ENCODE measurements around the gene KLHL30. TPM values are rescaled to one million over a fixed set of nuclear protein-coding genes. Genes with fewer than 3 reads are reported as not detected.

KLHL30 gene
- total RNA-seq, 2 donors from 2014 or later = not detected

DNA sequence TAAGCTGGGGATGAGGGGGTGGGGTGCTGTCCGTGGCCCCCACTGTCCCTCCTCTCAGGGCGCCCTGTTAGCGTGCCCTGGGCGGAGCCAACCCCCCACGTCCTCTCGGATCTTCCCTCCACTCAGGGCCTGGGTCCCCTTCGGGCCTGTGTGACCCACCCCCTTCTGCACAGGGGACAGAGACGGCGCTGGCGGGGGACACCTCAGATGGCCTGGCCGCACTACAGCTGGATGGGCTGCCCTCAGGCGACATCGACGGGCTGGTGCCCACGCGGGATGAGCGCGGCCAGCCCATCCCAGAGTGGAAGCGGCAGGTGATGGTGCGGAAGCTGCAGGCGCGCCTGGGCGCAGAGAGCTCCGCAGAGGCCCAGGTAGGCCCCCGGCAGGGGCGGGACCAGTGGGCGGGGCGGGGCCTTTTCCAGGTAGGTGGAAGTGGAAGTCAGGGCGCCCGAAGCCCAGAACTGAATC lies 9.9 kb upstream of the KLHL30 start:
- H3K4me3 Mint-ChIP-seq = no peak overlapping the region
- no peak overlapping the region for H3K27ac Mint-ChIP-seq
- ATAC-seq = no peak
- peak; percentile 54 for DNase-seq (ENCODE audit: low spot score)
- no peaks in the 10 kb centered on the region for H3K9me3 Mint-ChIP-seq
- no peaks in the 10 kb centered on the region for H3K27me3 Mint-ChIP-seq
- no peaks in the 10 kb centered on the region for H3K36me3 Mint-ChIP-seq
- no peaks in the 10 kb centered on the region for H3K4me1 Mint-ChIP-seq (ENCODE audit: low read depth in 2 of 2)

DNA sequence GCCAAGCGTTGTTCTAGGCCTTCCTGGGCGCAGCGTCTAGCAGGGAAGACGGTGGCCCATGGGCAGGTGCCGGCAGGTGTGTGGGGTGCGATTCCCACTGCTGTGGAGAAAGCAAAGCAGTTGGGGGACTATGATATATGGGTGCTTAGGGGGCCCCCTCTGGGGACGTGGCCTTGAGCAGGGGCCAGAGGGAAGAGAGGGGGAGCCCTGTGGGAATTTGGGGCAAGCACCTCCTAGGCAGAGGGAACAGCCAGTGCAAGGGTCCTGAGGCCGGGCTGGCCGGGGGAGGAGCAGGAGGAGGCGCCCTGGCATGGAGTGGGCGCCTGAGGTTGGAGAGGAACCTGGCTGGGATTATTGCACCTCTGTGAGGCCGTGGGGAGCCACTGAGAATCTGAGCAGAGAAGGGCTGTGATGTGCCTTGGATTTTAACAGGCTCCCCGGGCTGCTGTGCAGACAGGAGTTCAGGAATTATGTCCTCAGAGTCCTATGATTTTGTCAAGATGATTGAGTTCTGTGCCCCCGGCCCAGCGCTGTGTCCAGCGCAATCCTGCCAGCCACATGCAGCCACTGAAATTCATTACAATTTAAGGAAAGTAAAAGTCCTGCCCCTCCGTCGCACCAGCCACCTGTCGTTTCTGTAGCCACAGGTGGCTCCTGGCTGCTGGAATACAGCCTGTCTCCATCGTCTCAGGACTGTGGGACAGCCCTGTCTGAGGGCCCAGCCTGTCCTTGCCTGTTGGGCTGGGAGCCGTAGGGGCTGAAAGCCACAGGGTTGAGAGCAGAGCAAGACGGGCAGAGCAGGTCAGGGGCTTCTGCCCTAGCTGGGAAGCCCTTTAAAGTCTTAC lies 9.1 kb upstream of the KLHL30 start:
- no peak for ATAC-seq

DNA sequence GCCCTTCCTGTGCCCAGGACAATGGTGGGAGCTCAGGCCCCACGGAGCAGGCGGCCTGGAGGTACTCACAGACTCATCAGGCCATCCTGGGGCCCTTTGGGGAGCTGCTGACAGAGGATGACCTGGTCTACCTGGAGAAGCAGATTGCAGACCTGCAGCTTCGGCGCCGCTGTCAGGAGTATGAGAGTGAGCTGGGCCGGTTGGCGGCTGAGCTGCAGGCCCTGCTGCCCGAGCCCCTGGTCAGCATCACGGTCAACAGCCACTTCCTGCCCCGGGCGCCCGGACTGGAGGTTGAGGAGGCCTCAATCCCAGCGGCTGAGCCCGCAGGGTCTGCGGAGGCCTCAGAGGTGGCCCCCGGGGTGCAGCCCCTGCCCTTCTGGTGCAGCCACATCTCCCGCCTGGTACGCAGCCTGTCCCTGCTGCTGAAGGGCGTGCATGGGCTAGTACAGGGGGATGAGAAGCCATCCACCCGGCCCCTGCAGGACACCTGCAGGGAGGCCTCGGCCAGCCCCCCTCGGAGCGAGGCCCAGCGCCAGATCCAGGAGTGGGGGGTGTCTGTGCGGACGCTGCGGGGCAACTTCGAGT lies 8.3 kb upstream of the KLHL30 start:
- ATAC-seq (peak in 1 of 2 donors; percentile 20), DNase-seq (ENCODE audit: low spot score) (peak; percentile 56)
- H3K27ac Mint-ChIP-seq = no peak overlapping the region
- H3K4me1 Mint-ChIP-seq (ENCODE audit: low read depth in 2 of 2) = no peaks in the 10 kb centered on the region
- H3K4me3 Mint-ChIP-seq = no peak overlapping the region
- no peaks in the 10 kb centered on the region for H3K9me3 Mint-ChIP-seq
- H3K27me3 Mint-ChIP-seq = no peaks in the 10 kb centered on the region
- H3K36me3 Mint-ChIP-seq = no peaks in the 10 kb centered on the region

More for the DNA sequence above, 9.1 kb upstream of the KLHL30 start:
- Mint-ChIP-seq H3K4me1 (ENCODE audit: low read depth in 2 of 2) (no peaks in the 10 kb centered on the region), H3K9me3 (no peaks in the 10 kb centered on the region), H3K27ac (no peak overlapping the region), H3K27me3 (no peaks in the 10 kb centered on the region), H3K4me3 (no peak overlapping the region), H3K36me3 (no peaks in the 10 kb centered on the region)
- peak; percentile 56 for DNase-seq (ENCODE audit: low spot score)

DNA sequence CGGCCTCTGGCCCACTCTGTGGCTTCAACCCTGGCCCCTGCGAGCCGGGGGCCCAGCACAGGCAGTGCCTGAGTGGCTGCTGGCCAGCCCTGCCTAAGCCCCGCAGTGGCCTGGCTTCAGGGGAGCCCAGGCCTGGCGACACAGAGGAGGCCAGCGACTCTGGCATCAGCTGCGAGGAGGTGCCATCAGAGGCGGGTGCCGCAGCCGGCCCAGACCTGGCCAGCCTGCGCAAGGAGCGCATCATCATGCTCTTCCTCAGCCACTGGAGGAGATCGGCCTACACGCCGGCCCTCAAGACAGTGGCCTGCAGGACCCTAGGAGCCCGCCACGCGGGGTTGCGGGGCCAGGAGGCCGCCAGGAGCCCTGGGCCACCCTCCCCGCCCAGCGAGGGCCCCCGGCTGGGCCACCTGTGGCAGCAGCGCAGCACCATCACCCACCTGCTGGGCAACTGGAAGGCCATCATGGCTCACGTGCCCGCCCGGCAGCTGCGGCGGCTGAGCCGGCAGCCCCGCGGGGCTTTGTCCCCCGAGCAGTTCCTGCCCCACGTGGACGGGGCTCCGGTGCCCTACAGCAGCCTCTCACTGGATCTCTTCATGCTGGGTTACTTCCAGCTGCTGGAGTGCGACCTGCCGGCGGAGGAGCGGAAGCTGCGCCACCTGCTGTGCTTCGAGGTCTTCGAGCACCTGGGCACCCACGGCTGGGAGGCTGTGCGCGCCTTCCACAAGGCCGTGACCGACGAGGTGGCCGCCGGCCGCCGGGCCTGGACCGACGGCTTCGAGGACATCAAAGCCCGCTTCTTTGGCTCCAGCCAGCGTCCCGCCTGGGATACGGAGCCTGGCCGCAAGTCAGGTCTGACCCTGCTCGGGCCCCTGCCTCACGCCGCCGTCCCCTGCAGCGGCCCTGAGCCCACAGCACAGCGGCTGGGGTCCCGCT lies 7.5 kb upstream of the KLHL30 start:
- H3K9me3 Mint-ChIP-seq = no peaks in the 10 kb centered on the region
- ATAC-seq (no peak), DNase-seq (ENCODE audit: low spot score) (peak; percentile 59)
- H3K4me1 Mint-ChIP-seq (ENCODE audit: low read depth in 2 of 2) = no peaks in the 10 kb centered on the region
- H3K27ac Mint-ChIP-seq = no peak overlapping the region
- H3K4me3 Mint-ChIP-seq = no peak overlapping the region
- no peaks in the 10 kb centered on the region for H3K27me3 Mint-ChIP-seq
- H3K36me3 Mint-ChIP-seq = no peaks in the 10 kb centered on the region

DNA sequence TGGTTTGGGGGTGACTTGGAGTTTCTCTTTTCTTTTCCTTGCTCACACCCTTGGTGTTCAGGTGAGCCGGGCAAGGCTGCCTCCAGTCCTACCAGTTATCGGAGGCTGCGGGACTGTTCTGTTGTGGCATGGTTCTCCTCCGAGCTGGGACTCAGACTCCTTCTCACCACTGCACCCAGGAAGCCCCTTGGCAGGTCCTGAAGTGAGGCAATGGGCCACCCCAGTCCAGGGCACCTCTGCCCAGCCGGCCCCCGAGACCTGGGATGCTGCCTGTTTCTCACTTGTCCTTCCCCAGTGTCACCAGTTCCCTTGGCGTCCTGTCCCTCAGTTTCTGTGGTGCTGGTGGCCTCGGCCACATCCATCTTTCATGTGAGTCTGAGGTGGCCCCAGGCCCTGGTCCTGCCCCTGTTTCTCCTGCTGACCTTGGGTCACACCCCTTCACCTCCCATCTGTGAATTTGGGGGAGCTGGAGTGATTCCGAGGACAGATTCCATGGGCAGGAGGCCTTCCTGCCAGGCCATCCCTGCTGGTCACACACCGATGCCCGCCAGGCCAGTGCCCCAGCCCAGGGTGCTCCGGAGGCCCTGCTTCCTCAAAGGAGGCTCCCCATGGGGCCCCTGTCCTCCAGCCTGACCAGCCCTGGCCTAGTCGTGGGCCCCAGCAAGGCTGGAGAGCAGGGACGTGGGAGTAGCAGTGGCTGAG lies 6.6 kb upstream of the KLHL30 start:
- no peaks in the 10 kb centered on the region for H3K9me3 Mint-ChIP-seq
- no peaks in the 10 kb centered on the region for H3K36me3 Mint-ChIP-seq
- H3K27ac Mint-ChIP-seq = no peak overlapping the region
- no peaks in the 10 kb centered on the region for H3K27me3 Mint-ChIP-seq
- H3K4me1 Mint-ChIP-seq (ENCODE audit: low read depth in 2 of 2) = no peaks in the 10 kb centered on the region
- DNase-seq (ENCODE audit: low spot score) = peak; percentile 54
- ATAC-seq = no peak
- H3K4me3 Mint-ChIP-seq = no peak overlapping the region

DNA sequence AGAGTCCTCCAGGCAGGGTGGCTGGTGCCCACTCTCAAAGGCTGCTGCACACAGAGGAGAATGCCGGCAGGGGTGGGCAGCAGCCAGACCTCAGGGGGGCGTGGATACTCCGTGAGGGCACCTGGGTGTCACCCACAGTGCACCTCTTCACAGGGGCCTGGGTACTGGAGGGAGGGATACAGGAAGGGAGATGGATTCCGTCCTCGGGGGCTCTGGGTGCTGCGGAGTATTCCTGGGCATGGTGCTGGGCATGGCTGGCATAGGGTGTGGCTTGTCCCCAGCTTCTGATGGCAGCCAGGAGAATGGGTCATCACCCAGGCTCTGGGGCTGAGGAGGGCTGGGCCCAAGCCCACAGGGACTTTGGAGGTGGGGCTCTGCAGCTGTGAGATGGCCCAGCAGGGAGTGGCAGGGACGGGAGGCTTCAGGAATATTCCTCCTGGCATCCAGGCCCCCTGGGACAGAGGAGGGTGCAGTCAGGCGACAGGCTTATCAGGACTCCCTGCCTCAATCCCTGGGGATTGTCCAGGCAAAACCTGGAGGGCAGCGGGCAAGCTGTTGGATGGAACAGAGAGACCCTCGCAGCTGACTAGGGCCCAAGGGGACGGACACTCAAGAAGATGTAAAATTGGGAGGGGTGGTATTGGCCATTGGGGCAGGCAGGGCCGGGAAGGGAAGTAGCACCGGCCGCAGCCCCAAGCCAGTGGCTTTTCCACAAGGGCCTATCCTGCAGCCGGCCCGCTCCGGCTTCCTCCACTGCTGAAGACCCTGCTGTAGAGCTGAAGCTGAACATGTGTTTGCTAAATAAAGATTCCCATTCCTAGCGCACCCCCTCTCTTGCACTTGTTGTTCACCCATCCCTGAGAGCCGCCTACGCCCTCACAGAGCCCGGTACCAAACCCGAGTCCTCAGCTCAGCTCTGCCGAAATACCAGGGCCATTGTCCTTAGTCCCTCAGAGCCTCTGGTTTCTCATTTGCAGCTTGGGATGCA lies 5.7 kb upstream of the KLHL30 start:
- H3K36me3 Mint-ChIP-seq = no peaks in the 10 kb centered on the region
- H3K9me3 Mint-ChIP-seq = no peaks in the 10 kb centered on the region
- DNase-seq (ENCODE audit: low spot score) (peak; percentile 48), ATAC-seq (no peak)
- no peak overlapping the region for H3K27ac Mint-ChIP-seq
- H3K4me3 Mint-ChIP-seq = no peak overlapping the region
- H3K27me3 Mint-ChIP-seq = no peaks in the 10 kb centered on the region
- no peaks in the 10 kb centered on the region for H3K4me1 Mint-ChIP-seq (ENCODE audit: low read depth in 2 of 2)

DNA sequence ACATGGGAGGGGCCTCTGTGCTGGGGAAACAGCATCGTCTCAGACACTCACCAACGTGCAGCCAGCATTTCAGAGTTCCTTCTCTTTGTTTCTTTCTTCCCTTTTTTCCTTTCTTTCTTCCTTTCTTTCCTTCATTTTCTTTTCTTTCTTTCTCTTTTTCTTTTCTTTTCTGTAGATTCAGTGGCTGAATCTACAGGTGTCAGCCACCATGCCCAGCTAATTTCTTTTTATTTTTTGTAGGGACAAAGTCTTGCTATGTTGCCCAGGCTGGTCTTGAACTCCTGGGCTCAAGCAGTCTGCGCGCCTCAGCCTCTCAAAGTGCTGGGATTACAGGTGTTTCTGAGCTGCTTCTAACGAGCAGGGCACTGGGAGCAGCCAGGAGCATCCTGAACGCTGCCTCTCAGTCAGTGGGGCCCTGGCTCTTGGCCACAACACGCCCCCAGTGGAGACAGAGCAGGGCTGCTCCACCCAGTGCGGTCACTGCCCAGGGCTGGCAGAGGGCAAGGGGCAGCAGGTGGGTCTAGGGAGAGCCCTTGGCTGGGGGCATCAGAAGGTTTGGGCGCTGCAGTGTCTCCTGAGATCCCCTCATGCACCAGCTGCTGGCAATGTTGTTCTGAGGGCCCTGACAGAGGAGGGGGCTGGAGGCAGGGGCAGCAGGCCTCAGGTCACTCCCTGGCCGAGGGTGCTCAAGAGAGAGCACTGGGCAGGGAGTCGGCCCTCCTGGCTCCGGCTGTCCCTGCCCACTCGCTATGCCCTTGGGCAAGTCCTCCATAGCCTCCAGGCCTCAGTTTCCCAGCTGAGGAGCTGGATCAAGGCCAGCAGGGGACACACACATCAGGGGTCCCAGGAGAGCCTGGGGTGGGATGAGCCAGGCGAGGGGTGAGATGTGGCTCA lies 4.7 kb upstream of the KLHL30 start:
- ATAC-seq (no peak), DNase-seq (ENCODE audit: low spot score) (peak; percentile 52)
- Mint-ChIP-seq H3K4me1 (ENCODE audit: low read depth in 2 of 2) (no peaks in the 10 kb centered on the region), H3K9me3 (no peaks in the 10 kb centered on the region), H3K27me3 (no peaks in the 10 kb centered on the region), H3K27ac (no peak overlapping the region), H3K4me3 (no peak overlapping the region), H3K36me3 (no peaks in the 10 kb centered on the region)

DNA sequence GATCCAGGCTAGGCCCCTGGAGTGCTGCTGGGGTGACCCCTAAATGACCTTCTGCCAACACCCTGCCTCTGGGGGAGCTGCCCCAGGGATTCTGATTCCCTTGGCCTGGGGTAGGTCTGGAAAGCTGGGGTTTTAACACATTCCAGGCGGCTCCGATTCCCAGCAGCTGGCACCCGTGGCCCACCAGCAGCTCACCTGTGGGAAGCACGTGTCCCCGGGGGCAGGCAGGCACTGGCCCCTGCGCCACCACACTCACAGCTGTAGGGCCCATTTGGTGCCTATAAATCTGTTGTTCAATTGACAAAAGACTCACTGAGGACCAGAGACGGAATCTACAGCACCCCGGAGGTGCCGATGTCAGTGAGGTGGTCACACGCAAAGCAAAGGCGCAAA lies 4.1 kb upstream of the KLHL30 start:
- no peak overlapping the region for H3K27ac Mint-ChIP-seq
- no peaks in the 10 kb centered on the region for H3K27me3 Mint-ChIP-seq
- H3K9me3 Mint-ChIP-seq = no peaks in the 10 kb centered on the region
- no peaks in the 10 kb centered on the region for H3K36me3 Mint-ChIP-seq
- no peak for ATAC-seq
- DNase-seq (ENCODE audit: low spot score) = no peak
- no peak overlapping the region for H3K4me3 Mint-ChIP-seq
- H3K4me1 Mint-ChIP-seq (ENCODE audit: low read depth in 2 of 2) = no peaks in the 10 kb centered on the region

DNA sequence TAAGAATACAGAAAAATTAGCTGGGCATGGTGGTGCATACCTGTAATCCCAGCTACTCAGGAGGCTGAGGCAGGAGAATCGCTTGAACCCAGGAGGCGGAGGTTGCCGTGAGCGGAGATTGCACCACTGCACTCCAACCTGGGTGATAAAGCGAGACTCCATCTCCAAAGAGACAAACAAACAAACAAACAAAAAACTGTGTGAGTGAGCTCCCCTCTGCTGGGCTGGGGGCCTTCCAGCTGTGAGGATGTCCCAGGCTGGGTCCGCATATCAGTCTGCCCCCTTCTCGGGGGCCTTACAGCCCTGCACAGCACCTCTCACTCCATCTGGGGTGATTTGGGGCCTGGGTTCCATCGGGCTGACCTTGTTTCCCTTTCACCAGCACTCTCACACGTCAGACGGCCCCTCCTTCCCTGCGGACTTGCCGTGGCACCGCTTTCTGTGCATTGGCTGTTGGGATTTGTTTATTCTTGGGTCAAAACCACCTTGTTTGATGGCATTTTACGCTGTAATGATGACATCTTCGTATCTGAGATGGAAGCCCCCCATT lies 2.8 kb upstream of the KLHL30 start:
- H3K36me3 Mint-ChIP-seq = no peaks in the 10 kb centered on the region
- DNase-seq (ENCODE audit: low spot score) (peak; percentile 54), ATAC-seq (no peak)
- peaks cover 0 to 2% of the 10 kb centered on the region in 2 donors for H3K4me1 Mint-ChIP-seq (ENCODE audit: low read depth in 2 of 2)
- H3K4me3 Mint-ChIP-seq = no peak overlapping the region
- H3K27ac Mint-ChIP-seq = peak overlapping the region in 1 of 2 donors; percentile 33
- no peaks in the 10 kb centered on the region for H3K9me3 Mint-ChIP-seq
- H3K27me3 Mint-ChIP-seq = no peaks in the 10 kb centered on the region

DNA sequence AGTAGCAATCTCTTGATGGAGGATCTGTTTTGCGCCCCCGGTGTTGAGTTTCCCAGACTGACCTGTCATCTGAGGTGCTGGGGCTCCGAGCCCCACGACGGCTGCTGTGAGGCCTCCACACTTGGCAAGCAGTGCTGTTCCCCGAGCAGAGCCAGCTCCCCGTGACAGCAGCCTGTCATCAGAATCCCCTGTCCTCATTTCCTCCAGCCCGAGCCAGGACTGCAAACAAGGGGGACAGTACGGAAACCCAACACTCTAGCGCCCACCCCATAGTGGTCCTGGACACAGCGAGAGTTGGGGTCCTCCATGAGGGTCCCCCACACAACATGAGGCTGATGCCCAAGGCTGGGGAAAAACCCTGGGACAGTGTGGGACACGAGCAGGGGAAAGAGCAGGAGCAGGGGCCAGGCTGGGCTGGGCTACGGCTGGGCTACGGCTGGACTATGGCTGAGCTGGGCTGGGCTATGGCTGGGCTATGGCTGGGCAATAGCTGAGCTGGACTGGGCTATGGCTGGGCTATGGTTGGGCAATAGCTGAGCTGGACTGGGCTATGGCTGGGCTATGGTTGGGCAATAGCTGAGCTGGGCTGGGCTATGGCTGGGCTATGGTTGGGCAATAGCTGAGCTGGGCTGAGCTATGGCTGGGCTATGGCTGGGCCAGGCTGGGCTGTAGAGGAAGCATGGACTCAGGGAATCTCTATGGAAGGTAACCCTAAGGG lies 1.5 kb upstream of the KLHL30 start:
- H3K36me3 Mint-ChIP-seq = no peaks in the 10 kb centered on the region
- ATAC-seq (peak in 1 of 2 donors; percentile 63), DNase-seq (ENCODE audit: low spot score) (peak; percentile 52)
- H3K9me3 Mint-ChIP-seq = no peaks in the 10 kb centered on the region
- H3K4me3 Mint-ChIP-seq = no peak overlapping the region
- no peak overlapping the region for H3K27ac Mint-ChIP-seq
- no peaks in the 10 kb centered on the region for H3K27me3 Mint-ChIP-seq
- H3K4me1 Mint-ChIP-seq (ENCODE audit: low read depth in 2 of 2) = peaks cover 0 to 10% of the 10 kb centered on the region in 2 donors

DNA sequence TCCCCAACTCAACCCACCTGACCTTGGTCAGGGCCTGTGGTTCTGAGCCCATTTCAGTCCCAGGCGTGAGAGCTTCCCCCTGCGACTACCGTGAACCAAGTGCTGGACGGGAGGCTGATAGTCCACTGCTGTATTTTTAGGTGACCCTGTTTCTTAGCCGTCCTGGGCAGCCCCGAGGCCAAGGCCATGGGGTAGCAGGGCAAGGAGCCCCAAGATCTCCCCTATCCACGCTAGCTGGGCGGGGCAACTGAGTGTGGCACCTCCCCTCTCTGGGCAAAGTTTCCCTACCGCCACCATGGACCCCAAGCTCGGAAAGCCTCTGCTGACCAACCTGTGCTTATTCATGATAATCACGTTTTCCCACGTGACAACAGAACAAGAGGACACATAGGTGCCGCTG lies 583 bp upstream of the KLHL30 start:
- no peaks in the 10 kb centered on the region for H3K9me3 Mint-ChIP-seq
- no peak for ATAC-seq
- no peaks in the 10 kb centered on the region for H3K36me3 Mint-ChIP-seq
- DNase-seq (ENCODE audit: low spot score) = no peak
- H3K27me3 Mint-ChIP-seq = no peaks in the 10 kb centered on the region
- peaks cover 0 to 10% of the 10 kb centered on the region in 2 donors for H3K4me1 Mint-ChIP-seq (ENCODE audit: low read depth in 2 of 2)
- no peak overlapping the region for H3K4me3 Mint-ChIP-seq
- H3K27ac Mint-ChIP-seq = no peak overlapping the region

Measured in natural killer cell treated with Interleukin-12 subunit alpha and Interleukin-12 subunit beta and Interleukin-15 and Interleukin-18, amount 100 ng/mL, for 72 hours (primary cell).